Osteoblast (primary cell): Measurements from ENCODE around the gene TFAP2B. TPM values are rescaled to one million over a fixed set of nuclear protein-coding genes. Genes with fewer than 3 reads are reported as not detected.

ENCODE experiments used
- DNase-seq: peaks from one replicate; pipeline ENCODE4 v3.0.0; 2011; ENCODE audit warnings: low spot score, mixed read lengths; ENCODE audit not compliant: insufficient read length; ENCODE audit errors: missing footprints
- H2AFZ ChIP-seq: 2 replicates; pipeline ENCODE4 v1.6.0; 2011; ENCODE audit warnings: mild to moderate bottlenecking, low read length
- H3K27ac ChIP-seq: 2 replicates; pipeline ENCODE4 v1.5.1; 2011; ENCODE audit warnings: mild to moderate bottlenecking, low read depth, low read length, moderate library complexity
- H3K27me3 ChIP-seq: 2 replicates; pipeline ENCODE4 v1.6.0; 2012; ENCODE audit warnings: mild to moderate bottlenecking, control low read depth, inconsistent platforms, low read length, moderate library complexity; ENCODE audit not compliant: insufficient read depth
- H3K36me3 ChIP-seq: 2 replicates; pipeline ENCODE4 v1.5.1; 2011; ENCODE audit warnings: mild to moderate bottlenecking, low read length, control low read depth, moderate library complexity; ENCODE audit not compliant: insufficient read depth
- H3K4me1 ChIP-seq: 2 replicates; pipeline ENCODE4 v1.5.1; 2011; ENCODE audit warnings: mild to moderate bottlenecking, low read length, control low read depth, moderate library complexity; ENCODE audit not compliant: insufficient read depth
- H3K4me2 ChIP-seq: 2 replicates; pipeline ENCODE4 v1.6.0; 2011; ENCODE audit warnings: mild to moderate bottlenecking, low read length; ENCODE audit not compliant: insufficient read depth
- H3K4me3 ChIP-seq: fragments of 200-600 bp; sonication (generic); 3 replicates; pipeline ENCODE4 v1.5.1; 2012; ENCODE audit warnings: mild to moderate bottlenecking, low read length, inconsistent platforms; ENCODE audit not compliant: insufficient read depth
- H3K79me2 ChIP-seq: 2 replicates; pipeline ENCODE4 v1.6.0; 2012; ENCODE audit warnings: mild to moderate bottlenecking, low read length, control low read depth, inconsistent platforms; ENCODE audit not compliant: insufficient read depth
- H3K9me3 ChIP-seq: 2 replicates; pipeline ENCODE4 v1.5.1; 2011; ENCODE audit warnings: low read depth, low read length, control low read depth
- H4K20me1 ChIP-seq: 2 replicates; pipeline ENCODE4 v1.6.0; 2012; ENCODE audit warnings: mild to moderate bottlenecking, low read length, control low read depth; ENCODE audit not compliant: insufficient read depth
- total RNA-seq: library from RNA; depleted of rRNA; stranded (reverse); fragments of >200 nt; gene quantifications from 2 replicates; pipeline ENCODE4 v1.2.3, GENCODE V29; 2012
- TF ChIP-seq, protein P1 (sequence below): IDR thresholded peaks from 2 replicates; pipeline ENCODE4 v1.5.1; 2011; ENCODE audit warnings: mild to moderate bottlenecking, low read depth, low read length, moderate library complexity; ENCODE audit errors: extremely low read depth

Gene TFAP2B
- total RNA-seq, 1 donor: not detected

DNA sequence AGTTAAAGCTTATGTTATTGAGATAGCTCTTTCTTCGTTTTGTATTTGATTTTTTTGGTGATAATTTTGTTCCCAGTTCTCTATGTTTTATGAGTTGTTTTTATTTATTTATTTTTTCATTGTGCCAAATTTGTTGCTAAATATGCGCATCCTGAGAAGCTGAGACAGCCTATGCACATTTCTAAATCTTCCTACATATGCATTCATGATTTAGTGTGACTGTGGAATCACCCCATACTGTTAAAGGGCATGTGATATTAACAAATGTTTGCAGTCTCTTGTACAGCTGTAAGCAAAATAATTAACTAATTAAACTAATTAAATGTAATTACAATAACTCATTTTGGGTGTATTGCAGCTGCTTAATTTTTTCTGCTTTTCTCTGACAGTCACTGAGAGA, 10.4 kb downstream of the TFAP2B start:
- Histone ChIP-seq H3K9me3 (no peaks in the 10 kb centered on the region), H4K20me1 (no peaks in the 10 kb centered on the region), H3K79me2 (no peaks in the 10 kb centered on the region), H3K27ac (no peak overlapping the region), H3K4me3 (no peak overlapping the region), H2AFZ (no peak overlapping the region), H3K4me2 (no peak overlapping the region), H3K27me3 (peaks cover 18% of the 10 kb centered on the region), H3K36me3 (no peaks in the 10 kb centered on the region), H3K4me1 (no peaks in the 10 kb centered on the region)
- no peak for DNase-seq
- TF ChIP-seq, protein P1, sequence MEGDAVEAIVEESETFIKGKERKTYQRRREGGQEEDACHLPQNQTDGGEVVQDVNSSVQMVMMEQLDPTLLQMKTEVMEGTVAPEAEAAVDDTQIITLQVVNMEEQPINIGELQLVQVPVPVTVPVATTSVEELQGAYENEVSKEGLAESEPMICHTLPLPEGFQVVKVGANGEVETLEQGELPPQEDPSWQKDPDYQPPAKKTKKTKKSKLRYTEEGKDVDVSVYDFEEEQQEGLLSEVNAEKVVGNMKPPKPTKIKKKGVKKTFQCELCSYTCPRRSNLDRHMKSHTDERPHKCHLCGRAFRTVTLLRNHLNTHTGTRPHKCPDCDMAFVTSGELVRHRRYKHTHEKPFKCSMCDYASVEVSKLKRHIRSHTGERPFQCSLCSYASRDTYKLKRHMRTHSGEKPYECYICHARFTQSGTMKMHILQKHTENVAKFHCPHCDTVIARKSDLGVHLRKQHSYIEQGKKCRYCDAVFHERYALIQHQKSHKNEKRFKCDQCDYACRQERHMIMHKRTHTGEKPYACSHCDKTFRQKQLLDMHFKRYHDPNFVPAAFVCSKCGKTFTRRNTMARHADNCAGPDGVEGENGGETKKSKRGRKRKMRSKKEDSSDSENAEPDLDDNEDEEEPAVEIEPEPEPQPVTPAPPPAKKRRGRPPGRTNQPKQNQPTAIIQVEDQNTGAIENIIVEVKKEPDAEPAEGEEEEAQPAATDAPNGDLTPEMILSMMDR: no peak

DNA sequence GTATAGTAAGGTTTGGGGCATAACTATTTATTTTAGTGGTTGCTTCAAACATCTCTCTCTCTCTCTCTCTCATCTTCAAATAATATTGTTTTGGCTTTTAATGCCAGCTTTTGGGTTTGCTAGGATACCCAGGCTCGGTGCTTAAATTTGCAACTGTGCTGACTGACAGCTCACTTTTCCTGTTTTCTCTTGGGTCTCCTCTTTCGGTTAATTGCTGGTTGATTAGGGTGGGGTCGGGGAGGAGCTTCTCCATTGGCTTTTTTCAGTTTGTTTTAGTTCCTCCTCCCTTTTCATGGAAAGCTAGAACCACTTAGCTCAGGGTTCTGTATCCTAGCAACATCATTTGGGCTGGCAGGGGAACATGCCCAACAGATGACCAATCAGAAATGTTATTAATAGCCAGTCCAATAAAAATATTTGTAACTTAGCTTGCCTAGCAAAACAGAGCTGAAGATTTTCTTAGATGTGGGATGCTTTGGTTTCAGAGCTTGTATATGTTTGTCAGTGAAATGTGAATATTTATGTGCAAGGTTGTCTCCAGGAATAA, 11.3 kb downstream of the TFAP2B start:
- no peak overlapping the region for H3K4me2 ChIP-seq
- no peaks in the 10 kb centered on the region for H3K79me2 ChIP-seq
- no peak overlapping the region for H3K27ac ChIP-seq
- no peak overlapping the region for H2AFZ ChIP-seq
- no peaks in the 10 kb centered on the region for H3K4me1 ChIP-seq
- H3K9me3 ChIP-seq: no peaks in the 10 kb centered on the region
- H3K4me3 ChIP-seq: no peak overlapping the region
- DNase-seq: no peak
- H3K27me3 ChIP-seq: peaks cover 13% of the 10 kb centered on the region
- no peaks in the 10 kb centered on the region for H4K20me1 ChIP-seq
- no peaks in the 10 kb centered on the region for H3K36me3 ChIP-seq
- TF ChIP-seq, protein P1: no peak

DNA sequence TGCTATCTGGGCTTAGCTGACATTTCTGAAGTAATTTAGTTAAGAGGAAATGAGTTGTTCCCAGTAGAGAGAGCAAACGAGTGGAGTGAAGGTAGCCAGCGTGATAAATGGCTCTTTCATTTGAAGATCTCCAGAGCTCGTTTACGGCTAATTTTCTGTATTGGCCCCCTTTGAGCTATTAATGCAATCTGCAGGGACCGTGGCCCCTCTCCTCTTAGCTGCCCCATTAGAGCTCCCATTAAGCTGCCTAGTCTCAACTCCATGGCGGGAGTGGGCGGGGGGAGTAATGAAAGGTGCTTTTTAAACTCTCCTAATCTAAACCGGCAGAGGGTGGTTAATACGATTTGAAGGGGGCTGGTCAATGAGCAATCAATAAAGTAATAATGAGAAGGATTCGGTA, 12.5 kb downstream of the TFAP2B start:
- no peaks in the 10 kb centered on the region for H3K36me3 ChIP-seq
- H3K4me1 ChIP-seq: no peaks in the 10 kb centered on the region
- TF ChIP-seq, protein P1: no peak
- no peaks in the 10 kb centered on the region for H3K79me2 ChIP-seq
- no peak for DNase-seq
- H3K27me3 ChIP-seq: peaks cover 2% of the 10 kb centered on the region
- no peaks in the 10 kb centered on the region for H4K20me1 ChIP-seq
- no peak overlapping the region for H3K4me2 ChIP-seq
- H3K27ac ChIP-seq: no peak overlapping the region
- no peak overlapping the region for H2AFZ ChIP-seq
- H3K4me3 ChIP-seq: no peak overlapping the region
- no peaks in the 10 kb centered on the region for H3K9me3 ChIP-seq

DNA sequence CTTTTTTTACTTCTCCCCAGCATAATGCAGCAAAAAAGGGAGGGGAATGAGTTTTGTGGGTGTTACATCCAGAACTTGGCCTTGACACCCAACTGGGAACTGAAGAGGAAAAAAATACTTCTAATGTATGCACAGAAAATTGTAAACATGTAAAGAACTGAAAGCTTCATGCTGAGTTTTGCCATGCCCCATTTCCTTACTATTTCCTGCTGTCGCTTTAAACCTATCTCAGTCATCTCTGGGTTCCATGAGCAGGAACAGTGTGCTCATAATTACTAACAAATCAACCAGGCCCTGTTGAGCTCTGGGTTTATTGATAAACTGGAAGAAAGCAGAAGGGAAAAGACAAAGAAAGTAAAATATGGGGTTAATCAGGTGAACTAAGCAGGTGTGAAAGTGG, 14.2 kb downstream of the TFAP2B start:
- no peak for DNase-seq
- H3K27ac ChIP-seq: no peak overlapping the region
- H3K79me2 ChIP-seq: no peaks in the 10 kb centered on the region
- no peaks in the 10 kb centered on the region for H3K4me1 ChIP-seq
- no peak overlapping the region for H3K4me3 ChIP-seq
- H2AFZ ChIP-seq: no peak overlapping the region
- H3K4me2 ChIP-seq: no peak overlapping the region
- H3K27me3 ChIP-seq: no peaks in the 10 kb centered on the region
- no peaks in the 10 kb centered on the region for H3K9me3 ChIP-seq
- H3K36me3 ChIP-seq: no peaks in the 10 kb centered on the region
- H4K20me1 ChIP-seq: no peaks in the 10 kb centered on the region
- TF ChIP-seq, protein P1: no peak
